Prostate gland (tissue), 2 donors: ENCODE data around the gene MINAR2.

Experiments used
- CTCF ChIP-seq, 4 experiments: fragments of 200-600 bp in 2 of 4; fragments of 450-650 bp in 2 of 4; sonication (generic) in 2 of 4; IDR thresholded peaks; 1 replicate in 3 of 4; 2 replicates in 1 of 4; pipeline ENCODE4 v1.5.1; 2016 to 2019; ENCODE audit warnings: antibody characterized with exemption in 4 of 4, mild to moderate bottlenecking in 2 of 4, moderate library complexity in 2 of 4
- POLR2A ChIP-seq: fragments of 450-650 bp; IDR thresholded peaks from one replicate; pipeline ENCODE4 v1.6.1; 2016; ENCODE audit warnings: antibody characterized with exemption, mild to moderate bottlenecking
- POLR2AphosphoS5 ChIP-seq: sonication (generic); formaldehyde crosslinking; IDR thresholded peaks from one replicate; pipeline ENCODE4 v1.6.1; 2017; ENCODE audit warnings: antibody characterized with exemption

GRCh38 chr5:129716651-129717050 is 31.2 kb upstream of the MINAR2 start:
- TF ChIP-seq POLR2A (no peak), CTCF (IDR thresholded peaks at IDR 0.05) (no peak), POLR2AphosphoS5 (no peak)
